ENCODE results near the gene TMEM109.

The TMEM109 gene

DNA sequence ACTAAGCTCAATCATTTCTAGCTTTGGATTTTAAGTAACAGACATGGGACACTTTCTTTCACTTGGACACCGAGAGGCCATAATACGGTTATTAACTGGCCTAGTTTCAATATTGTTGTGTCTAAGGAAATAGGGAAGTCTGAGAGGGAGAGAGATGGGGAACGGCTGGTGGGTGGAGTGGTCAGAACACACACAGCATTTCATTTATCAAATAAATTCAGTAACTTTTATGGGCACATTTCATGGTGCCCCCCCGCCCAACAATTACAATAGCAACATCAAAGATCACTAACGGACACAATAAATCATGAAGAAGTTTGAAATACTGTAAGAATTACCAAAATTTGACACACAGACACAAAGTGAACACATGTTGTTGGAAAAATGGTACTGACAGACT is 18.3 kb upstream of the TMEM109 start:
- no peak for DNase-seq (ENCODE audit: low read depth)
- no peak overlapping the region for H3K4me3 ChIP-seq (replicated peaks; ENCODE audit: low read depth, low read length)
- no peak for TF ChIP-seq CTCF (IDR thresholded peaks at IDR 0.05; ENCODE audit: low read length, missing control alignments)

DNA sequence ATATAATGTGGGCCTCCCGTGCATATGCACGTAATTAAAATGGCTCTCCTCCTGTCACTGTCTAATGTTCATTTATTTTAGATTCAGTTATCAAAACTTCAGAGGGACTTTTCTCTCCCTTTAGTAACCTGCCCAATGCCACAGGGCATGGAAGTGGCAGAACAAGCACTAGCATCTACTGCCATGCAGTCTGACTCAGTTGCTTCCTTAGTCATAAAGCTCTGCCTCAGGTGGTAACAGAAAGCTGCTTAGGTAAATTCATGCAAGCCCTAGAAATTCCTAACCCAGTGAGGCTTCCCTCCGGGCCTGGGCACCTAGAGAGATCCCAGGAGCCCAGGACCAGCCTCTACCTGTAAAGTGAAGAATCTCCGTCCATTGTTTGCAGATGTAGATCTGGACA is 16.5 kb upstream of the TMEM109 start:
- no peak for DNase-seq (ENCODE audit: low read depth)
- H3K4me3 ChIP-seq (replicated peaks; ENCODE audit: low read depth, low read length): no peak overlapping the region
- no peak for TF ChIP-seq CTCF (IDR thresholded peaks at IDR 0.05; ENCODE audit: low read length, missing control alignments)

GRCh38 chr11:60899046-60899936 is 14.7 kb upstream of the TMEM109 start:
- TF ChIP-seq CTCF (IDR thresholded peaks at IDR 0.05; ENCODE audit: low read length, missing control alignments): peak; percentile 99
- H3K4me3 ChIP-seq (replicated peaks; ENCODE audit: low read depth, low read length): no peak overlapping the region
- DNase-seq (ENCODE audit: low read depth): peak; percentile 81

- no peak overlapping the region for H3K4me3 ChIP-seq (replicated peaks; ENCODE audit: low read depth, low read length)
- DNase-seq (ENCODE audit: low read depth): no peak
- TF ChIP-seq CTCF (IDR thresholded peaks at IDR 0.05; ENCODE audit: low read length, missing control alignments): no peak
Observed at GRCh38 chr11:60899977-60900376, 14.0 kb upstream of the TMEM109 start.

GRCh38 chr11:60900673-60901404 is 13.1 kb upstream of the TMEM109 start:
- no peak overlapping the region for H3K4me3 ChIP-seq (replicated peaks; ENCODE audit: low read depth, low read length)
- no peak for TF ChIP-seq CTCF (IDR thresholded peaks at IDR 0.05; ENCODE audit: low read length, missing control alignments)
- DNase-seq (ENCODE audit: low read depth): no peak

DNA sequence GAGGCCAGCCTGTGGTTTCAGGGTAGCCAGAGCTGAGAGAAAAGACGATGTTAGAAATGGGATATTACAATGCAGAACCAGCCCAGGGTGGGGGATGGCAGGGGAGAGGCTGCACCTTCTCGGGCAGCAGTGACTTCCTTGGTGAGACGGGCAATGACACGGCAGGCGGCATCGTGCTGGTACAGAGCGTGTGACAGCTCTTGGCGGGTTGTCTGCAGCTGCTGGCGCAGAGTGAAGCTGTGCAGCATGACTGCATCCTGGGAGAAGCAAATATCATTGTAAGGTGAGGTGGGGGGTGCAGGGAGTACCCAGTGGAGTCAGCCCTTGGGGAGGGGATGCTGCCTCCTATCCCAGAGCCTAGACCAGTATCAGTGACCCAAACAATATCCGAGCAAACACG is 11.3 kb upstream of the TMEM109 start:
- H3K4me3 ChIP-seq (replicated peaks; ENCODE audit: low read depth, low read length): no peak overlapping the region
- TF ChIP-seq CTCF (IDR thresholded peaks at IDR 0.05; ENCODE audit: low read length, missing control alignments): no peak
- no peak for DNase-seq (ENCODE audit: low read depth)

Data from fibroblast of pulmonary artery (primary cell).